D721Med (cell line): ENCODE measurements around the gene RAET1E.
"Not testable (repeated sequence)": the region's sequence is repeated elsewhere in the genome, so short reads cannot be mapped to it uniquely, and the experiment has no call there.

Experiments used
- DNase-seq: peaks from one replicate; pipeline ENCODE4 v3.0.0; 2011; ENCODE audit warnings: low spot score; ENCODE audit not compliant: insufficient read length
- FAIRE-seq: peaks from 2 replicates; lab custom pipeline; 2011; peaks lifted over from hg19 to GRCh38; lab: Jason Lieb, UNC
- CTCF ChIP-seq: IDR thresholded peaks from 2 replicates; pipeline ENCODE4 v1.5.1; 2012; ENCODE audit warnings: mild to moderate bottlenecking, control low read depth; ENCODE audit not compliant: insufficient read depth; ENCODE audit errors: missing control alignments

Gene RAET1E

GRCh38 chr6:149869275-149869892, 28.5 kb downstream of the RAET1E start:
- no peak for DNase-seq
- FAIRE-seq: no peak
- no peak for TF ChIP-seq CTCF

DNA sequence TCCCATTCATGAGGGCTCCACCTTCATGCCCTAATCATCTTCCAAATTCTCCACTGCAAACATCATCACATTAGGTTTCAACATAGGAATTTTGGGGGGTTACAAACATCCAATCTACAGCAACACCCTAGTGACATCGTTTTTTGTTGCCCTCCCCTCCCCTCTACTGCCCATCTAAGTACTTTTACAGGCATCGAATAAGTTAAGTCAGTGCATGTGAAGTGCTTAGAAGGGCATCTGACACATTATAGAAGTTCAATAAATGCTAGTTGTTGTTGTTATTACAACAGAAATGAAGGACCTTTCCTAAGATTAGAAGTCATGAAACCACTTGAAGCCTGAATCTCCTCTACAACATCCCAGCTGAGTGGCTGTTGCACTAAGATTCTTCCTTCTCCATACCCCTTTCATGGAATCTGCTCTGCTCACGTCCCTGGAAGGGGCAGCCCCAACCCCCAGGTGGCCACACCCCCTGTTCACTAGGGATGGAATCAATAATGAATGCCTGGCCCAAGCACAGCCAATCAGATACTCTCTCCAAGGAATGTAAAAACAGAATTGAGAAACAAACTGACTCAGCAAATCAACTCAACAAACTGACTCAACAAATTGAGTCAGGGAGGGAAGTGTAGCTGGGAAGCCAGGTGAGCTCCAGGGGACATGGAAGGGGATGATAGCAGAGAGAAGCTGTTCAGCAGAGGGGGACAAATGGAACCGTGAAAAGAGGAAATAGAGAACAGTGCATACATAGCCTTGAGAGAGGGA, 29.9 kb downstream of the RAET1E start:
- FAIRE-seq (no peak), DNase-seq (no peak)
- no peak for TF ChIP-seq CTCF

- peak; percentile 75 for TF ChIP-seq CTCF
- no peak for FAIRE-seq
- no peak for DNase-seq
Observed at GRCh38 chr6:149864578-149865535, 33.1 kb downstream of the RAET1E start.

DNA sequence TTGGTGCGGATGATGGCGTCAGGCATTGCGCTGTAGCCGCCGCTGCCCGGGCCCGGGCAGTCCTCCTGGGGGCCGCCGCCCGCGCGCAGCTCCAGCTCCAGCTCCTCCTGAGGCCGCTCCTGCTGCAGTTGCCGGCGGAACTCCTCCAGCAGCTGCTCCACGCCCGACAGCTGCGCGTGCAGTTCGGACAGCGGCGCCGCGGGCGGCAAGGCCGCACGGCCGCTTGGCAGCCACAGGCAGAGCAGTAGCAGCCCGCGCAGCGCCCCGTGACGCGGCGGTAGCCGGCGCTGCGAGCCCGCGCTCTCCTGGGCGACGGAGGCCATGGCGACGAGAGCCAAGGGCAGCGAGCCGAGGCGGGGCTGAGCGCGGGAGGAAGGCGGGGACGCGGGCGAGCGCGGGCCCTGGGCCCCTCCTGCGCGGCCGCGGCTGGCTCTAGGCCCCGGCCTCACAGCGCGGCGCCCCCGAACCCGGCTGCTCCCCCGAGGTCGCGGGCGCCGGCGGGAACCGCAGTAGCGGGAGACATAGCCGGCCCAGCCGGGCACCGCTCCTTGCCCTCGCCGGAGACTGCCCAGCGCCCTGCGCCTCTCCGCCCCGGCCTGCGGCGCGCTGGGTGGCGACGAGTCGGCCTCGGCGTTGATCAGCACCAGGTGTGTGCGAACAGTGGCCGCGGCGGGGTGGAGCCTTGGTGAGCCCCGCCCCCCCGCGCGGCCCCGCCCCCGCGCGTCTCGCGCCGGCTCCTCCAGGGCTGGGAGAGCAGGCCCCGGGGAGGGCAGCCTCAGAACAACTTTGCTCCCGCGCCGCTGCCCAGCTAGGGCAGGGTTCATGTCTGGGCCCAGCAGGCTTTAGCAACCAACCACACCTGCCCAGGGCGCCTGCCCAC, 34.0 kb downstream of the RAET1E start, which contains the start of gene LRP11:
Gene LRP11 (minus strand): TSS at position 662 of the 880 bp plus-strand sequence. CDS start 339 bp downstream, at position 323.
- DNase-seq (peak; percentile 85), FAIRE-seq (no peak)
- no peak for TF ChIP-seq CTCF

GRCh38 chr6:149862922-149863697, 34.8 kb downstream of the RAET1E start:
- DNase-seq: no peak

GRCh38 chr6:149862424-149862738, 35.5 kb downstream of the RAET1E start:
- DNase-seq, FAIRE-seq: not testable (repeated sequence)

More at GRCh38 chr6:149862922-149863697, 34.8 kb downstream of the RAET1E start:
- no peak for TF ChIP-seq CTCF
- FAIRE-seq: no peak
